Lower leg skin (tissue), 4 donors: ENCODE data around the gene NDUFAF3. TPM values are rescaled to one million over a fixed set of nuclear protein-coding genes. Genes with fewer than 3 reads are reported as not detected.

Source experiments
- DNase-seq, 2 donors: peaks; one replicate each; pipeline ENCODE4 v3.0.0-alpha.2; 2019; ENCODE audit warnings: low spot score in 2 of 2
- H3K4me3 ChIP-seq: fragments of 200-600 bp; sonication (generic); 2 replicates; pipeline ENCODE4 v1.5.1; 2017; ENCODE audit warnings: mild to moderate bottlenecking, low read depth; ENCODE audit not compliant: poor library complexity, severe bottlenecking
- POLR2A ChIP-seq, 2 donors: fragments of 450-650 bp; IDR thresholded peaks; one replicate each; pipeline ENCODE4 v1.6.1; 2016 to 2017; ENCODE audit warnings: antibody characterized with exemption in 2 of 2, mild to moderate bottlenecking in 1 of 2, moderate library complexity in 1 of 2
- WGBS, 2 donors: methylation state at CpG; one replicate each; pipeline ENCODE4 v1.1.5; 2018; 5-methylcytosine and 5-hydroxymethylcytosine counted together
- intact Hi-C: fragments of 100-400 bp; cut with DNase I; formaldehyde crosslinking; loops from one replicate; pipeline ENCODE4 v1.15.0; 2023; ENCODE audit warnings: low total_unique reads
- total RNA-seq, 4 donors: library from RNA; depleted of rRNA; stranded (reverse); fragments of >200 nt; gene quantifications; one replicate each; pipeline ENCODE4 v1.1.0, GENCODE V29; 2016
- TF ChIP-seq, protein P1 (sequence below), 3 donors: fragments of 450-650 bp; IDR thresholded peaks; one replicate each; pipeline ENCODE4 v1.5.1; 2016; ENCODE audit warnings: antibody characterized with exemption in 3 of 3, mild to moderate bottlenecking in 3 of 3, moderate library complexity in 2 of 3

Gene NDUFAF3
- total RNA-seq, 4 donors from 2014 or later = 24.2 to 85.9 (median 65.0) TPM

DNA sequence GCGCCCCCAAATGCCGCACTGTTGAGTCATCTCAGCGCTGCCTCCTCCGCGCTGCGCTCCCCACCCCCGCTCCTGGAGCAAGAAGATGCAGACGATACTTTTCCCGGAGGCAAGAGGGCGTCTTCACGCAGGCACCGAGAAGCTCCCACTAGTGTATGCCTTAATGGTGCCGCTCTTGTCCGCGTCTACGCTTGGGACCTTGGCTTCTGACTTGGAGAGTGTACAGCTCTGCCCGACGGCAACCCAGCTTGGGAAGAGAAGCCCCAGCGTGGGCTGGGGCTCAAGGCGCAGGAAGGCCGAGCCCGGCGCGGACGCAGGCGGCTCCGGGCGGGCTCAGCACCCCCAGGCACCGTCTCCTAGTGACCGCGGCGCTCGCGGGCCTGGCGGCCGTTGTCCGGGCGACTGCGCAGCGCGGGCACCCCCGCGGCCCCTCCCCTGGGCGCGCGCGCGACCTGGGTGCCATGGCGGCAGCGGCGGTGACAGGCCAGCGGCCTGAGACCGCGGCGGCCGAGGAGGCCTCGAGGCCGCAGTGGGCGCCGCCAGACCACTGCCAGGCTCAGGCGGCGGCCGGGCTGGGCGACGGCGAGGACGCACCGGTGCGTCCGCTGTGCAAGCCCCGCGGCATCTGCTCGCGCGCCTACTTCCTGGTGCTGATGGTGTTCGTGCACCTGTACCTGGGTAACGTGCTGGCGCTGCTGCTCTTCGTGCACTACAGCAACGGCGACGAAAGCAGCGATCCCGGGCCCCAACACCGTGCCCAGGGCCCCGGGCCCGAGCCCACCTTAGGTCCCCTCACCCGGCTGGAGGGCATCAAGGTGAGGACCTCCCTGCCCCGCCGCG is 31.9 kb upstream of the NDUFAF3 start, which contains the start of gene P4HTM:
Gene P4HTM, plus strand, starts transcription at position 446 of the 840 bp plus-strand sequence. Its CDS starts 16 bp downstream, at position 462.
- peak within 1 kb of the TSS; percentile 61 for H3K4me3 ChIP-seq
- intact Hi-C loops = loop anchor here (10.0 kb wide), 2 partner anchors 175 to 465 kb away; partner anchors contain the start of gene CCDC71
- WGBS, 2 donors = 0% methylated on average over 23 to 34 of the region's 91 CpGs
- TF ChIP-seq POLR2A (IDR thresholded peaks at IDR 0.05) = no peak
- TF ChIP-seq, protein P1, sequence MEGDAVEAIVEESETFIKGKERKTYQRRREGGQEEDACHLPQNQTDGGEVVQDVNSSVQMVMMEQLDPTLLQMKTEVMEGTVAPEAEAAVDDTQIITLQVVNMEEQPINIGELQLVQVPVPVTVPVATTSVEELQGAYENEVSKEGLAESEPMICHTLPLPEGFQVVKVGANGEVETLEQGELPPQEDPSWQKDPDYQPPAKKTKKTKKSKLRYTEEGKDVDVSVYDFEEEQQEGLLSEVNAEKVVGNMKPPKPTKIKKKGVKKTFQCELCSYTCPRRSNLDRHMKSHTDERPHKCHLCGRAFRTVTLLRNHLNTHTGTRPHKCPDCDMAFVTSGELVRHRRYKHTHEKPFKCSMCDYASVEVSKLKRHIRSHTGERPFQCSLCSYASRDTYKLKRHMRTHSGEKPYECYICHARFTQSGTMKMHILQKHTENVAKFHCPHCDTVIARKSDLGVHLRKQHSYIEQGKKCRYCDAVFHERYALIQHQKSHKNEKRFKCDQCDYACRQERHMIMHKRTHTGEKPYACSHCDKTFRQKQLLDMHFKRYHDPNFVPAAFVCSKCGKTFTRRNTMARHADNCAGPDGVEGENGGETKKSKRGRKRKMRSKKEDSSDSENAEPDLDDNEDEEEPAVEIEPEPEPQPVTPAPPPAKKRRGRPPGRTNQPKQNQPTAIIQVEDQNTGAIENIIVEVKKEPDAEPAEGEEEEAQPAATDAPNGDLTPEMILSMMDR (IDR thresholded peaks at IDR 0.05) = no peak
- peak; percentile 84 to 97 for DNase-seq

GRCh38 chr3:48990636-48991469 is 31.1 kb upstream of the NDUFAF3 start:
- WGBS, 2 donors = 14 to 23% methylated on average over 22 to 36 of the region's 40 CpGs

GRCh38 chr3:48991851-48992545 is 29.9 kb upstream of the NDUFAF3 start:
- intact Hi-C loops = no loop called here
- H3K4me3 ChIP-seq = no peak overlapping the region
- no peak for DNase-seq
- 58 to 65% methylated on average over 5 of the region's 5 CpGs for WGBS, 2 donors
- TF ChIP-seq POLR2A (IDR thresholded peaks at IDR 0.05) = no peak
- TF ChIP-seq, protein P1 (IDR thresholded peaks at IDR 0.05) = no peak

More at GRCh38 chr3:48990636-48991469, 31.1 kb upstream of the NDUFAF3 start:
- no peak for DNase-seq
- TF ChIP-seq POLR2A (IDR thresholded peaks at IDR 0.05) = no peak
- TF ChIP-seq, protein P1 (IDR thresholded peaks at IDR 0.05) = no peak
- intact Hi-C loops = no loop called here
- peak overlapping the region; percentile 61 for H3K4me3 ChIP-seq

DNA sequence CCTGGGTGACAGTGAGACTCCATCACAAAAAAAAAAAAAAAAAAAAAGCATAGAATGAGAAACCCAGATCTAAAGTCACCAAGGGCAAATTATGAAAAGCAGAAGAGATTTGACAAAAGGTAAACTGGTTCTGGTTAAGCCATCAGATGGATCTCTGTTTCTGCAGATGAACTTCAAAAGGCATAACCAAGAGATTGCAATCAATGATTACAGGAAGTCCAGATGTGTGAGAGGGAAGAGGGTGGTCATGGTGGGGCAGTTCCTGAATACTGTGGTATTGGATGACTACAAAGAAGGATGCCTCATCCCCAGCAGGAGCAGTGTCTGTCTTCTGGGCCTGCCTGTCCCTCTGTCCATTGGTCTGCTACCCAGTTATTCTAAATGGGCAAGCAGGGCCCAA is 28.1 kb upstream of the NDUFAF3 start:
- TF ChIP-seq, protein P1 (IDR thresholded peaks at IDR 0.05) = no peak
- no peak for TF ChIP-seq POLR2A (IDR thresholded peaks at IDR 0.05)
- no peak for DNase-seq
- no peak overlapping the region for H3K4me3 ChIP-seq
- intact Hi-C loops = no loop called here

GRCh38 chr3:48996640-48997039 is 25.3 kb upstream of the NDUFAF3 start:
- TF ChIP-seq, protein P1 (IDR thresholded peaks at IDR 0.05) = no peak
- H3K4me3 ChIP-seq = no peak overlapping the region
- 88 to 94% methylated on average over 7 to 8 of the region's 8 CpGs for WGBS, 2 donors
- DNase-seq = no peak
- intact Hi-C loops = no loop called here
